GM19372 (cell line): ENCODE results near the gene EIF5.

ENCODE experiments used
- ATAC-seq: cut with Tn5 transposase; IDR thresholded peaks from one replicate; pipeline ENCODE4 v1.9.1; 2021; ENCODE audit warnings: mild to moderate bottlenecking, low read depth, moderate library complexity; ENCODE audit not compliant: unreplicated experiment

EIF5 gene

DNA sequence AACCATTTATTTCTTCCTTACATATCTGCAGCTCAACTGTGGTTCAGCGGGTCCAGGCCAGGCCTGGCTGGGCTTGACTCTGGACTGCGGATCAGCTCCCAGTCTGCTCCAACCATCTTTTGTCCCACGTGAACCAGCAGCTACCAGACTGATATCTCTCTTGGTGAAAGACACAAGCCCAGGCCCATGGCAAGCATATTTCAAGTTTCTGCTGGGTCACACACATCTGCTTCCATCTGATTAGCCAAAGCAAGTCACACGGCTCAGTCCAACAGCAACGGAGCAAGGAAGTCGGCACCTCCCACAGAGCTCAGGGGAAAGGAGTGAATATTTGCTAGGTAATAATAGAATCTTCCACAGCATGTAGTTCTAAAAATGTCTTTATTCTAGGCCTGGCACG, 26.5 kb downstream of the EIF5 start:
- ATAC-seq: no peak

DNA sequence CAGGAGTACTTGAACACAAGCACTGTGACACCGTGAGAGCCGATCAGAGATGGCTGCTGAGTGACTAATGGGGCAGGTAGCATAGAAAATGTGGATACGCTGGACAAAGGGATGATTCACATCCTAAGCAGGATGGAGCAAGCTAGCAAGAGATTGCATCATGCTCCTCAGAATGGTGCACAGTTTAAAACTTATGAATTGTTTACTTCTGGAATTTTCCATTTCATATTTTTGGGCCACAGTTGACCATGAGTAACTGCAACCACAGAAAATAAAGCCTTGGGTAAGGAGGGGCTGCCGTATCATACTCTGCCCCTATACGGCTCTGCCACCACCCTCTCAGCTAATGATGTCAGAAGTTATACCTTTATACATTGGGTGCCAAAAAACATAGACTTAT, 27.8 kb downstream of the EIF5 start:
- no peak for ATAC-seq

DNA sequence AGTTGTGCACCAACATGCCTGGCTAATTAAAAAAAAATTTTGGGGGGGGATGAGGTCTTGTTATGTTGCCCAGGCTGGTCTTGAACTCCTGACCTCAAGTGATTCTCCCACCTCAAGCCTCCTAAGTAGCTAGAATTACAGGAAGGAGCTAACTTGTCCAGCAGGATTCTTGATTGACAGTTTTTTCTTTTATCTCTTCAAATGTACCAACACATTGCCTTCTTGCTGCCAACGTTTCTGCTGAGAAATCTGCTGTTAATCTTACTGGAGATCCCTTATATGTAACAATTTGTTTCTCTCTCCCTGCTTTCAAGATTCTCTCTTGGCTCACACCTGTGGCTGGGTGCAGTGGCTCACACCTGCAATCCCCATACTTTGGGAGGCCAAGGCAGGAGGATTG, 28.7 kb downstream of the EIF5 start:
- ATAC-seq: no peak

DNA sequence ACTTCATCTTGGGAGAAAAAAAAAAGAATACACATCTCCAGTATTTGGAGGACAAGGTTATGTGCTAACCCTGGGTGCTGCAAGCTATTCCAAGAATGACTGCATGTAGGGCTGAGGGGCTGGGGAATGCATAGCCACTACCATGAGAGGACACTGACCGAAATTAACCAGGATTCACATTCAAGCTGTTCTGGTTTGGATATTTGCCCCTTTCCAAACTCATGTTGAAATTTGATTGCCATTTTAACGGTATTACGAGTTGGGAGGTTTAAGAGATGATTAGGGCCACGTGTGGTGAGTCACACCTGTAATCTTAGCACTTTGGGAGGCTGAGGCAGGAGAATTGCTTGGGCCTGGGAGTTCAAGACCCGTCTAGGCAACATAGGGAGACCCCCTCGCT, 32.7 kb downstream of the EIF5 start:
- ATAC-seq: no peak

DNA sequence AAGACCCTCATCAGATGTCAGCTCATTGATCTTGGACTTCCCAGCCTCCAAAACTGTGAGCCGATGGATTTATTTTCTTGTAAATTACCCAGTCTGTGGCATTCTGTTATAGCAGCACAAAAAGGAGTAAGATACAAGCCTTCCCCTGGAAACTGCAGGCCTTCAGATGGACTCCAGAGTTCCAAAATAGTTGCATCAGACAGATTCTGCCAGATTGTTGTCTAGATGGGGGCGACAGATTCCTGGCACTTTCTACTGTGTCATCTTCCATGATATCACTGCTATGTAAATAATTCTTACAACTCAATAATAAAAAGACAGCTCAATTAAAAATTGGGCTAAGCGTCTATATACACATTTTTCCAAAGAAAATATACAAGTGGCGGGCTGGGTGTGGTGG, 34.0 kb downstream of the EIF5 start:
- ATAC-seq: no peak

DNA sequence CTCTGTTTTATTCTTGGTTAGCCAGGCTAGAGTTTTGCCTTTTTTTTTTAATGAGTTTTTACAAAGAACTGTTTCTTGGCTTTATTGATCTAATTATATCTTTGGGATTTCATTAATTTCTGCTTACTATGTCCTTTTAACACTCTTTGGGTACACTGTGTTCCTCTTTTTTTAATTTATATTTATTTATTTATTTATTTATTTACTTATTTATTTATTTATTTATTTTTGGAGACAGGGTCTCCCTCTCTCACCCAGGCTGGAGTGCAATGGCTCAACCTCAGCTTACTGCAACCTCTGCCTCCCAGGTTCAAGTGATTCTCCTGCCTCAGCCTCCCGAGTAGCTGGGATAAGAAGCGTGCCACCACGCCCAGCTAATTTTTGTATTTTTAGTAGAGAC, 36.0 kb downstream of the EIF5 start:
- ATAC-seq: no peak

DNA sequence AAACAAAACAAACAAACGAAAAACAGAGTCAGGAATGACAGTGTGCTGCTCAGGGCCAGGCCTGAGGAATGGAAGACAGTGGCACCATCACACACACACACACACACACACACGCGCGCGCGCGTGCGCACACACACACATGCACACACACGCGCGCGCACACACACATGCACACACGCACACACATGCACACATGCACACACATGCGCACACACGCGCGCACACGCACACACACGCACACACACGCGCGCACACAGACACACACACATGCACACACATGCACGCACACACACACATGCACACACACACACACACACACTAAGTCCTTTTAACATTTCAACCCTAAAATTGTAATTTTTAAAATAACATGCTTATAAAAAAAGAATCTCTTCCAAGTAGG, 38.0 kb downstream of the EIF5 start:
- ATAC-seq: no peak

DNA sequence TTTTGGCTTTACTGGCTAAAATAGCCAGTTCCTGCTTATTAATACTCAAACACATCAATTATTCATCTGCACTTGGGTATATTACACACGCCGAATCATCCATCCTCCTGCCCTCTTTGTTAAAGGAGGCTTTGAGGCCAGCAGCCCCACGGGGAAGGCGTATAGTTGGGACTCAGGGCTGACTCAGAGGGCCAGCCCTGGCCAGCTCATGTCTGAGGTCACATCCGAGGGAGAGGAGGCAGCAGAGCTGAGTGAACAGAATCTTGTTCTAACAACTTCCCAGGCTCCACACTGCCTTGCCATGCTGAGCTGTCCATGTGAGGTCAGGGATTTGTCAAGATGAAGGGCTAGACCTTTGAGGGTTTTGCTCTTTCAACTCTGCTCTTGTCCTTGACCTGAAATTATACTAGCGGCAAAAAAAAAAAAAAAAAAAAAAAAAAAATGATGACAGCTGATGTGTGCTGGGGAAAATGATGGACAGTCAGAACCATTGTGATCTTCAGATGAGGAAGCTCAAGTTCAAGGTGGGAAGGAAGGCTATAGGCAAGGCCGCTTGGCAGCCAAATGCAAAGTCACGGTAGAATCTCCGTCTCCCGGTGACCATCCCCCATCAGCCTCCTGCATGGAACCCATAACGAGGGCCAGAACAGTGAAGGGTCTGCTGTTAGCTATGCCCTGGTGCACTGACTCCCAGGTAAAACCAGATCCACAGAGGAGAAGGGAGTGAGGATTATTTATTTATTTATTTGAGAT, 38.7 kb downstream of the EIF5 start:
- no peak for ATAC-seq

DNA sequence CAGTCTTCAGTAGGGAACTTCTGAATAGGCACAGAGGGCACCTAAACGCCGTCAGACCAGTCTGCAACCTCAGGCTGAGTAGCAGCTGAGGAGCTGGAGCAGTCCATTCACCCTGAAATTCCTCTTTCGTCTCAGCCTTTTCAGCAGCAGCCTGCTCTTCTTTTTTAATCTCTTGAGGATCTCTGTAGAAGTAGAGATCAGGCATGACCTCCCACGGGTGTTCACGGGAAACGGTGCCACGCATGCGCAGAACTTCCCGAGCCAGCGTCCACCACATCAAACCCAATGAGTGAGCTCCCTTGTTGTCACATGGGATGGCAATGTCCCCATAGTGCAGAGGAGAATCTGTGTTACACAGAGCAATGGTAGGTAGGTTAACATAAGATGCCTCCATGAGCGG, 40.1 kb downstream of the EIF5 start:
- no peak for ATAC-seq

DNA sequence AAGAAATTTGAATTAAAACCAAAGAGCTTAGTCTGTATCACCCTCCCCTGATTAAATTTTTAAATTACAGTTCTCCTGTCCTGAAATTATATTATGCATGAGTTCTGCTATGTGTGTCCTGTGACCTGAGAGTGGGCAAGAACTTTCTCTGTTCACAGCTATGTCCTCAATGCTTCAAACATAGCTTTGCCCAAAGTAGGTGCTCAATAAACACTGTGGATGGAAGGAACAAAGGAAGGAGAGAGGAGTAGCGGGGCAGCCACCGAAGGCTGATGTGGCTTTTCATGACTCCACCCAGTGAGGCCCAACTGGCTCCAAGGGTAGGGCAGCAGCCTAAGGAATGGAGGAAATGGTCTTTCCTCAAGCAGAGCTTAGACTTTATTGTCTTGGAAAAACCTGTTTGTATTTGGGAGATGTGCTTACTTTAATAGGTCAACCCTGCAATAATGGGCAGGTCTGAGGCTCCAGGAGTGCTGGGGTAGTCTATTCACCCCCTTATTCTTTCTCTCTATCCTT, 43.5 kb downstream of the EIF5 start:
- no peak for ATAC-seq

DNA sequence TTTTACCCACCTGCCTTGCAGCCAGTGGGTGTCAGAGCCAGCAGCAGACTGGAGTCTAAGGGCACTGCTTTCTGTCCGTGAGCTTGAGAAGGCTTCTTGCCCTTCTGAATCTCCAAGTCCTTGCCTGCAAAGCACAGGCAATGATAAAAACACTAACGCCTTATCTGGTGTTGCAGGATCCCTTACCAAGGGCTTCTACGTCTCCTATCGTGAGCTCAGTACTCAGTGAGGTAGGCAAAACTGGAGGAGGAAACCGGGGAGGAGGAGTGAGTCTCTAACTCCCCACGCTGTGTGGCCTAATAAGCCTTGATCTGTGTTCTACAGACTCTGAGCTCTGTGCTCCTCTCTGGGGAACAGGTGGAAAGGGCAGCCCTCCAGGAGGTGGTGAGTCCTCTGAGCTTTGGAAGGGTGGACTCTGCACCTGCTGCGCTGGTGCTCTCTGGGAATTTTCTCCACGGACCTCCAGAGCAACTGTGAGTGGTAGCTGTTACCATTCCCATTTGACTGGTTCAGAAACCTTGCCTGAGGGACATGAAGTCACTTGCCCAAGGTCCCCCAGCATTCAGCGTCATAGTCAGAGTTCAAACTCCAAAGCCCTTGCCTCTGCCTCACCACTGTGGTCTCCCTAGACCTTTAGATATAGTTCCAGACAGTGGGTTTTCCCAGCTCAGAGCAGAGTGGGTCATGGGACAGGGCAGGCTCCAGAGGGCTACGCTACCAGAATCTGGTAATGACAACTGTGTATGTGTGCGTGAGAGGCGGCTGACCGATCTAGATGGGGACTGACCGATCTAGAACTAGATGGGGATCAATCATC, 44.2 kb downstream of the EIF5 start:
- no peak for ATAC-seq

DNA sequence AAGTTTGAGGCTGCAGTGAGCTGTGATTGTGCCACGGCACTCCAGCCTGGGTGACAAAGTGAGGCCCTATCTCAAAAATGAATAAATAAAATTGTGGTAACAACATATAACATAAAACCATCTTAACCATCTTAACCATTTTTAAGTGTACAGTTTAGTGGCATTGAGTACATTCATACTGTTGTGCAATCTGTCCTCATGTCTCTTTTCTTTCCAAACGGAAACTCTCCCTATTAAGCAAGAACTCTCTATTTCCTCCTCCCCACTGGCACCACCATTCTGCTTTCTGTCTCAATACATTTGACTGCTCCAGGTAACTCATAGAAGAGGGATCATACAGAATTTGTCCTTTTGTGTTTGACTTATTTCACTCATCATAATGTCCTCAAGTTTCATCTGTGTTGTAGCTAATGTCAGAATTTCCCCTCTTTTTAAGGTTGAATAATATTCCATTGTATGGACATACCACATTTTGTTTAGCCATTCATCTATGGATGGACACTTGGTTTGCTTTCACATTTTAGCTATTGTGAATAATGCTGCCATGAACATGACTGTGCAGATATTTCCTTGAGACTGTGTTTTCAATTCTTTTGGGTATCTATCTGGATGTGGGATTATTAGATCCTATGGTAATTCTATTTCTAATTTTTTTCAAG, 46.8 kb downstream of the EIF5 start:
- no peak for ATAC-seq

DNA sequence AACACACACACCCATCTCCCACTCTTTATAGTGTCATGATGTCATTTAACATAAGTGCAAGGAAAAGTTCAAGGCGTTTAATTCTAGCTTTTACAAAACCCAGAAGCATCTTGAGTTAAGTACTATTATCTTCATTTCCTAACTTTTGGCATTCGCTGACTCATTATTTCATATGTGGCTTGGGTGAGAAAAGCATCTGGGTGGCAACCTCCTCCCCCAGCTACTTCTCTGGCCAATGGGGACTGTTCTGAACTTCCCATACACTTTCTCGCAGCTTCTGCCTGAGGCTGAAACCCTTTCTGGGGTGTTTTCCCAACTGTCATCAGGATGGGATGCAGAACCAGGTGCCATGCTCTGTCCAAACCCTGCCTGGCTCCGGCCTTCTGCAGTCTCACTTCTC, 48.3 kb downstream of the EIF5 start:
- no peak for ATAC-seq

DNA sequence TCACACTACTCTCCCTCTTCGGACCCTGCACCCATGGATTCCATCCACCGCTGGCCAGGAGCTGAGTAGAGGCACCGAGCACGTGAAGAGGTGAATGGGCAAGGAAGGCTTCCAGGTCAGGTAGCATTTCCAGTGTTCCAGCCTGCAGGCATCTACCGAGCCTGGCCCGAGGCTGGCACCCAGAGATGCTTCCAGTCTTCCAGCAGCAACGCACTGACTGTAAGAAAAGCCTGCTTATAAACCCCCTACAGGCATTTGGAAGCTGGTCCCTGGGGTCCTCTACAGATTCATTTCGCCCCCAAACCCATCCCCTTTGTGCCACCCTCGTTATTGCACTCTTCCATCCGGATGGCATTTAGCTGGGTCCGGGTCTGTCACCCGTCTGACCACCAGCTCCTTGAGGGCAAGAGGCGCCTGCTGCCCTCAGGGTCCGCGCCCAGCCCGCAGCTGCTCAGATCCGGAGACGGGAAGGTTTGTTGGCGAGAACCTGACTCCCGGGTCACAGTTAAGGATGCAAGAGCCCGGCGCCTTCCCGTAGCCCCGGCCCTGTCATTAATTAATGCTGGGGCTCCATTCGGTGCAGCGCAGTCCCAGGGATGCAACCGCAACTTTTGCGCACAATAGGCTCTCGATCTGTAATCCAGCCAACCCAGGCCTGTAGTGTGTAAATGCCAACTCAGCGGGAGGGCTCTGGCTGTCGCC, 50.6 kb downstream of the EIF5 start:
- peak; percentile 8 for ATAC-seq

DNA sequence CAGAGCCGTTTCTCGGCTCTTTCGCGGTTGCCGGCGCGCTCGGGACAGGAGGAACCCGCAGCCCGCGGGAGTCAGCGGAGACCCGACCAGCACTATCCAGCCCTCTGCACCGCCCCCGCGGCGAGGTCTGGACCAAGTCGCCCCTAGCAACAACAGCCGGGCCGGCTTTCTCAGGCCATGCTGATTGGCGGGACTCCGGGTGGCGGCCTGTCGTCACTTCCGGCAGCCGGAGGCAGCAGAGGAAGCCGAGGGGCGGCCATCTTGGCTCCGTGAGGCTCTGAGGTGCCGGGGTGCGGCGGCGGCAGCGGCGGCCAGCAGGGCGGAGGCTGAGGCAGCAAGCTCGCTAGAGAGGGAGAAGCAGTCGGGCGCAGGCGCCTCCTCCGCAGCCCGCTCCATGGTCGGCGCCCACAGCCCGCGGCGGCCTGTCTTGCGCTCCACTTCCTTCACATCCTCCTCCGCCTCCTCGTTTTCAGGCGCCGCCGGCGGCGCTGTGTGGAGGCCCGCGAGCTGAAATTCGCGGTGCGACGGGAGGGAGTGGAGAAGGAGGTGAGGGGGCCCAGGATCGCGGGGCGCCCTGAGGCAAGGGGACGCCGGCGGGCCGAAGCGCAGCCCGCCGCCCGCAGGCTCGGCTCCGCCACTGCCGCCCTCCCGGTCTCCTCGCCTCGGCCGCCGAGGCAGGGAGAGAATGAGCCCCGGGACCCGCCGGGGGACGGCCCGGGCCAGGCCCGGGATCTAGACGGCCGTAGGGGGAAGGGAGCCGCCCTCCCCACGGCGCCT, 51.3 kb downstream of the EIF5 start, which contains the start of gene MARK3:
Gene MARK3, plus strand, starts transcription at position 264 of the 777 bp plus-strand sequence. CDS start 615 bp downstream, outside the sequence.
- peak; percentile 91 for ATAC-seq

DNA sequence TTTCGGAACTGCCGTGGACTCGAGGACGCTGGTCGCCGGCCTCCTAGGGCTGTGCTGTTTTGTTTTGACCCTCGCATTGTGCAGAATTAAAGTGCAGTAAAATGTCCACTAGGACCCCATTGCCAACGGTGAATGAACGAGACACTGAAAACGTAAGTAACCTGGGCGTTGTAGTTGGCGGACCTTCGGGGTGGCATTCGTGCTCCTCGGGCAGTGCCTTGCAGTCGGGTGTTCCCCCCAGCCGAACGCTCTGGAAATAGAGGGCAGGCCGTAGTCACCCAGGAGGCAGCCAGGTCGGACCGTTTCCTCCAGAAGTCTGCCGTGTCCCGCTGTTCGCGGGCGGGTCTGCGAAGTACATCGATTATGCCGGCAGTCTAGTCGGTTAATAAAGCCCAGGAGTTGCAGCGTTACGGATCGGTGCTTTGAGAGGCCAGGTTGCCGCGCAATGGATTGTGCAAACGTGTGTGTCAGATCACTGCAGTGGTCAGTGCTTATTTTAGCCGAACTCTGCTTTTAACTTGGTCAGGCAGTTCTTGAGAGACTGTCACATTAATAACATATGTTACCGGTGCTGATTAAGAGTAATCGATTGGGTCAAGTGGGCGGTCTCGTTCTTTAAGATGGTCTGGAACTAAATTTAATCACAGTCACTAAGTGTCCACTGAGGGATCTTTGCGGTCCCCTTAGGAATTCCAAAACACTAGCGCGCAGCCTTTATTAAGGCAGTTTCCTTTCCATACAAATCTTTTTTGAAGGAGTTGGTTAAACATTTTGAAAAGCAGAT, 52.1 kb downstream of the EIF5 start:
- ATAC-seq: no peak

DNA sequence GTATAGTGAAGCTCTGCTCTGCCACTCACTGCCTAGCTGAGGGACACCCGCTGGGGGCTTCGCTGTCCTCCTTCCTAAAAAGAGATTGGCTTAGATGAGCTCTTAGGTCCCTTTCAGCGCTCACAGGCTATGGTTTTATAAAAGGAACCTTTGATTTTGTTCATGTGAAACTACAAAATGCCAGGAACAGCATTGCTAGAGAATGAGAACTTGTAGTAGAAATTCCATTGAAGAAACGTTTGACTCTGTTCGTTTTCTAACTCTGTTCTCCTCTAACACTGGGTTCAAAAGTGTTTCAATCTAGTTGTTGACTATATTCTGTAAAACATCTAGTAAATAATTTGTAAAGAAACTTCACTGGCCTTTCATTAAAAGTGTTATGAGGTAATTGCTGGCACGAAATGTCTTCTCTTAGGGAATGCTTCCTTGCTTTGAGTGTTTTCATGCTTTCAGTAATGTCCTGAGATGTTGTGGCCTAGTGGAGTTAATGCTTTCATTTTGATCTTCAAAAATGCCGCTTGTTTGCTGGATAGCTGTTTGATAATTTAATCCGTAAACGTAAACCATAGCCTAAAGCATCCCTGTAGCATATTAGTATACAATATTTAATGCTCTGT, 52.8 kb downstream of the EIF5 start:
- ATAC-seq: no peak

DNA sequence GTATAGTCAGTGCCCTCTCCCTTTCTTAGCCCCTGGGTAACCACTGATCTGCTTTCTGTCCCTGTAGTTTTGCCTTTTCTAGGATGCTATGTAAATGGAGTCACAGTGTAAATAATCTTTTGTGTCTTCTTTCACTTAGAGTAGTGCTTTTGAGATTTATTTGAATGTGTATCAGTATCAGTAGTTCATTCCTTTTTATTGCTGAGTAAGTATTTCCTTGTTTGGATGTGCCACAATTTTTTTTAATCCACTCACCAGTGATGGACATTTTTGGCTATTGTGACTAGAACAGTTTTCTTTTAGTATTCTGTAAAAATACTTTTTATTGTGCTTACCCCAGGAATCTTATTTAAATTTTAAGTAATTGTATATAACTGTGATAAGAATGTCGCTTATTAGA, 54.6 kb downstream of the EIF5 start:
- ATAC-seq: no peak

DNA sequence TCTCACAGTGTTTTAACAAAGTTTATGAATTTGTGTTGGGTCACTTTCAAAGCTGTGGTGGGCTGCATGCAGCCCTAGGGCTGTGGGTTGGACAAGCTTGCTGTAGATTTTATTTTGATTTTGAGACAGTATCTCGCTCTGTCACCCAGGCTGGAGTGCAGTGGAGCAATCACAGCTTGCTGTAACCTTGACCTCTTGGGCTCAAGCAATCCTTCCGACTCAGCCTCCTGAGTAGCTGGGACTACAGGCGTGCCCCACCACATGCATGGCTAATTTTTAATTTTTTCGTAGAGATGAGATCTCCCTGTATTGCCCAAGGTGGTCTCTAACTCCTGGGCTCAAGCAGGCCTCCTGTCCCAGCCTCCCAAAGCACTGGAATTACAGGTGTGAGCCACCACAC, 56.6 kb downstream of the EIF5 start:
- no peak for ATAC-seq
